Measurements from ENCODE around the gene SLC10A3.

The SLC10A3 gene

DNA sequence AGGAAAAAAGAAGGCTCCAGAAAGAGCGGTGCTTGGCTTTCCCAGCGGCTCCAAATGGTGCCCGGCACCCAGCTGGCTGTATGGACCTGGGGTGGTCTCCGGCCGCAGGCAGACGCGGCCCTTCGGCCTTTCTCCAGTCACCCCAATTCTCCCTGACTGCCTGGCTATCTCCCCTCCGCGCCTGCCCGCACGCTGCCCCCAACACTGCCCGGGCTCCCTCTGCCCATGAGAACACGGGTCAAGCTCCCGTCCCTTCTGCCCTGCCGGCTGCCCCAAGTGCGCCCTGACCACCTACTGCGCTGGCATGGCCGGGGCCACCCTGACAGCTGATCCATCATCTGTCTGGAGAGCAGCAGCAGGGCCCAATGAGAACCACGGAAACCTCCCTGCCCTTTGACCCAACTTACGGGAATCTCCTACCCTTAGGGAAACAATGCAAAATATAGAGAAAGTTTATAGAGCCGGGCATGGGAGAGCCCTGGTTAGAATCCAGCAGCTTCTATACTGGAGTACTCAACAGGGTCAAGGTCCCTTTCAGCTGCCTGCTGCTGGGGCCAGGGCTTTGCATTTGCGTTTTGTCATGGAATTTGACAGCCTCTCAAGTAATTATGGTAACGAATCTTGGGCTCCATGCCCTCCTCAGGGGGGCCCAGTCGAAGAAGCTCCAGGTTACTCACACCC is 26.8 kb upstream of the SLC10A3 start:
- TF ChIP-seq ZNF384 (IDR thresholded peaks at IDR 0.05) (no peak), CTBP1 (IDR thresholded peaks at IDR 0.05; ENCODE audit: borderline replicate concordance) (no peak), TARDBP (IDR thresholded peaks at IDR 0.05) (no peak), HDGF (IDR thresholded peaks at IDR 0.05; ENCODE audit: borderline replicate concordance) (no peak), BHLHE40 (IDR thresholded peaks at IDR 0.05; ENCODE audit: borderline replicate concordance) (no peak), SP1 (IDR thresholded peaks at IDR 0.05) (no peak), LEF1 (IDR thresholded peaks at IDR 0.05; ENCODE audit: borderline replicate concordance) (no peak), L3MBTL2 (conservative IDR thresholded peaks at IDR 0.05) (no peak), FOXM1 (IDR thresholded peaks at IDR 0.05; ENCODE audit: borderline replicate concordance) (no peak), ARNT (IDR thresholded peaks at IDR 0.05) (no peak), SUZ12 (IDR thresholded peaks at IDR 0.05) (no peak), ELF4 (IDR thresholded peaks at IDR 0.05) (no peak), NFRKB (IDR thresholded peaks at IDR 0.05) (no peak), FOXA1 (IDR thresholded peaks at IDR 0.05) (no peak), FOXK2 (IDR thresholded peaks at IDR 0.05) (no peak)
- TF ChIP-seq, protein P1, sequence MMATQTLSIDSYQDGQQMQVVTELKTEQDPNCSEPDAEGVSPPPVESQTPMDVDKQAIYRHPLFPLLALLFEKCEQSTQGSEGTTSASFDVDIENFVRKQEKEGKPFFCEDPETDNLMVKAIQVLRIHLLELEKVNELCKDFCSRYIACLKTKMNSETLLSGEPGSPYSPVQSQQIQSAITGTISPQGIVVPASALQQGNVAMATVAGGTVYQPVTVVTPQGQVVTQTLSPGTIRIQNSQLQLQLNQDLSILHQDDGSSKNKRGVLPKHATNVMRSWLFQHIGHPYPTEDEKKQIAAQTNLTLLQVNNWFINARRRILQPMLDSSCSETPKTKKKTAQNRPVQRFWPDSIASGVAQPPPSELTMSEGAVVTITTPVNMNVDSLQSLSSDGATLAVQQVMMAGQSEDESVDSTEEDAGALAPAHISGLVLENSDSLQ (IDR thresholded peaks at IDR 0.05) = no peak
- CTCF ChIA-PET = interaction anchor here (1.1 to 2.4 kb wide), 2 partner anchors 10 kb away, joined by 7 to 12 read pairs; no protein-coding TSS in a partner anchor
- POLR2A ChIA-PET = interaction anchor here (0.9 to 4.6 kb wide), 8 partner anchors 10 to 192 kb away, joined by 3 to 21 read pairs (median 4); partner anchors contain the start of gene SLC10A3
- DNase-seq (ENCODE audit: extremely low spot score) = no peak

DNA sequence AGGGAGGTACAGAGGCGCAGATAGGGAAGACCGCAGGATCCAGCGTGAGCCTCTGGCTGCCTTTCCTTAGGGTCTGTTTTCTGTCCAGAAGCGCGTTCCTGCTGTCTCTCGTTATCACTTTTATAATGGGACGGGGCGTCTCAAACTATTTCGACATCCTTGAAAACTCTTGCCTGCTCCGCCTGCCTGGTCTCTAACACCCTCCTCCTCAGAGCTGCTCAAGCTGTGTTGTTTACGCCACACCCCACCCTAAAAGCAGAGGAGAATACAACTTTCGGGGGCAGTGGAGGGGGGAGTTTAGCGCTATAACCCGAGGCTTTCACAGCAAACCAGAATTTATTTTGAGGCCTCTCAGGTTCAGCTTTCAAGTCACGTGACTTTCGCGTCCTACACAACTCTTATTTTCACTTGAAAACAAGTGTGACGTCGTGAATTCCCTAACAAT is 26.2 kb upstream of the SLC10A3 start:
- no peak for TF ChIP-seq HDGF (IDR thresholded peaks at IDR 0.05; ENCODE audit: borderline replicate concordance)
- TF ChIP-seq CTBP1 (IDR thresholded peaks at IDR 0.05; ENCODE audit: borderline replicate concordance) = no peak
- TF ChIP-seq SP1 (IDR thresholded peaks at IDR 0.05) = no peak
- TF ChIP-seq, protein P1 (IDR thresholded peaks at IDR 0.05) = no peak
- no peak for TF ChIP-seq TARDBP (IDR thresholded peaks at IDR 0.05)
- TF ChIP-seq ELF4 (IDR thresholded peaks at IDR 0.05) = no peak
- no peak for TF ChIP-seq FOXK2 (IDR thresholded peaks at IDR 0.05)
- TF ChIP-seq FOXM1 (IDR thresholded peaks at IDR 0.05; ENCODE audit: borderline replicate concordance) = no peak
- TF ChIP-seq FOXA1 (IDR thresholded peaks at IDR 0.05) = no peak
- TF ChIP-seq ARNT (IDR thresholded peaks at IDR 0.05) = no peak
- TF ChIP-seq LEF1 (IDR thresholded peaks at IDR 0.05; ENCODE audit: borderline replicate concordance) = no peak
- TF ChIP-seq NFRKB (IDR thresholded peaks at IDR 0.05) = no peak
- no peak for TF ChIP-seq ZNF384 (IDR thresholded peaks at IDR 0.05)
- TF ChIP-seq BHLHE40 (IDR thresholded peaks at IDR 0.05; ENCODE audit: borderline replicate concordance) = no peak
- DNase-seq (ENCODE audit: extremely low spot score) = no peak
- CTCF ChIA-PET = interaction anchor here (1.1 kb wide), 1 partner anchor 11 kb away, joined by 7 read pairs; no protein-coding TSS in a partner anchor
- POLR2A ChIA-PET = interaction anchor here (0.6 to 4.6 kb wide), 8 partner anchors 10 to 117 kb away, joined by 3 to 21 read pairs (median 4); partner anchors contain the start of genes LAGE3, PLXNA3 and SLC10A3

DNA sequence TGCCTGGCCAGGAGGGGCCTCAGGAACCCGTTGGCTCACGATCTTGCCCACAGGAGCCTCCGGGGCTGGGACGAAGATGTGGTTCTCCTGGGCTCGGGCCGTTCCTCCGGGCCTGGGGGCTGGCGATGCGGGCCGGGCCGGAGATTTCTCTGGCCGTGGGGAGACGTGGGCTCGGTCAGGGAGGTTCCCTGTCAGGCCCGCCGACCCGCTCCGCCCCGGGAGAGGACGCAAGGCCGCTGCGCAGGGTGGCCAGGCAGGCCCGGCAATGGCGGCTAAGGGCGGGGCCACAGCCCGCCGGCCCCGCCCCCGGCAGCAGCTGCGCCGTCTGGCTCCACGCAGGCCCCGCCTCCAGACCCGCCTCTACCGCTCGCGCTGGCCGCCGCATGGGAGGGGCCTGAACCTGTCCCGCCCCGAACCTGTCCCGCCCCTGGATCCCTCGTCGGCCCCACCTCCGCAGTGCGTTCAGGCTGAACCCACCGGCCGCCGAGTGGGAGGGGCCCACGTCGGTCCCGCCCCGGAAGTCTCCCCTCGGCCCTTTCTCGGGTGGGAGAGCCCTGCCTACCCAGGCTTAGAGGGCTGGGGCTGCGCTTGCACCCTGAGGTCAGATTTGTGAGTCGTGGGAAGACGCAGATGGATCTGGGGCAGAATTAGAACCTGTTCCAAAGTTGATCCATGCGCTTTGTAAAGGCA is 25.7 kb upstream of the SLC10A3 start, which contains the start of gene FAM3A:
Gene FAM3A, minus strand, starts transcription at position 267 of the 690 bp plus-strand sequence. CDS start 460 bp downstream, outside the sequence.
- DNase-seq (ENCODE audit: extremely low spot score) = peak; percentile 96
- no peak for TF ChIP-seq L3MBTL2 (conservative IDR thresholded peaks at IDR 0.05)
- ChIA-PET CTCF (interaction anchor here (1.1 kb wide), 1 partner anchor 11 kb away, joined by 7 read pairs; no protein-coding TSS in a partner anchor), POLR2A (interaction anchor here (0.6 to 4.6 kb wide), 7 partner anchors 9 to 117 kb away, joined by 3 to 21 read pairs (median 4); partner anchors contain the start of genes LAGE3, PLXNA3 and SLC10A3)

DNA sequence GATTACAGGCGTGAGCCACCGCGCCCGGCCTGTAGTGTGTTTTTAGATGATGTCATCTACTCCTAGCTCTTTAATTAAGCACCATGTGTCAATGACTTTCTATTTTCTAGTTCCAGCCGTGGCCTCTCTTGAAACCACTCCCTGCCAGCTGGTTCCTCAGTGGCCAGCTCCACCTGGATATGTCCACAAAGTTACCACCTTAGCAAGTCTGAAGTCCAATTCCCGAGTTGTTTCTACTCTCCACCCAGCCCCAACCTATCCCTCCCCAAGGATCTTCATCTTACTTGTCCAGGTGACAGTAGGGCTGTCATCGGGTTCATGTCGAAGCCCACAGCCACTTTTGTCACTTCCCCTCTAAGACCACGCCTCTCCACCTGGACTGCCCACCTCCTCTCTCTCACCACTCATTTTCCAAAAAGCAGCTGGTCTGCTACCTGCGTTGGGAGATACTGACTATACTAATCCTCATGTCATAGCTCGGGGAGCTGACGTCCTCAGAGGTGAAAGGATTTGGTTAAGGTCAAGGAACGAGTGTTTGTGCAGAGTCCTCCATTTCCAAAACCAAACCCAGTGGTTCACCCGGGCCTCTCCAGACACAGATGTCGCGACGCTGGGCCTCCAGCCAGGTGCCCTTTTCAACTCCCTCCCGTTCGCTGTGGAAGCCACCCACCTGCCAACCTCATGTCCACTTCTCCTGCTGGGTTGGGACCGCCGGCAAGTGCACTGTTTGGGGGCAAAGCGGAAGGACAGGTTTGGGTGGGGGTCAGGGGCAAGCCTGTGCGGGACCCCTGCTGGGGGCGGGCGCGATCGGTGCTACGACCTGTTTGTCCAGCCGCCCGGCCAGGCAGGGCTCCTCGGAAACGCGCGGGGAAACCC is 24.9 kb upstream of the SLC10A3 start:
- no peak for DNase-seq (ENCODE audit: extremely low spot score)
- POLR2A ChIA-PET = interaction anchor here (0.9 to 4.6 kb wide), 4 partner anchors 12 to 37 kb away, joined by 3 to 21 read pairs (median 6); partner anchors contain the start of genes LAGE3 and SLC10A3
- CTCF ChIA-PET = no interaction called here
- TF ChIP-seq LEF1 (IDR thresholded peaks at IDR 0.05; ENCODE audit: borderline replicate concordance) (no peak), ARNT (IDR thresholded peaks at IDR 0.05) (no peak), BHLHE40 (IDR thresholded peaks at IDR 0.05; ENCODE audit: borderline replicate concordance) (no peak), CTBP1 (IDR thresholded peaks at IDR 0.05; ENCODE audit: borderline replicate concordance) (no peak), NFRKB (IDR thresholded peaks at IDR 0.05) (no peak), TARDBP (IDR thresholded peaks at IDR 0.05) (no peak), FOXK2 (IDR thresholded peaks at IDR 0.05) (no peak)
- TF ChIP-seq, protein P1 (IDR thresholded peaks at IDR 0.05) = no peak

DNA sequence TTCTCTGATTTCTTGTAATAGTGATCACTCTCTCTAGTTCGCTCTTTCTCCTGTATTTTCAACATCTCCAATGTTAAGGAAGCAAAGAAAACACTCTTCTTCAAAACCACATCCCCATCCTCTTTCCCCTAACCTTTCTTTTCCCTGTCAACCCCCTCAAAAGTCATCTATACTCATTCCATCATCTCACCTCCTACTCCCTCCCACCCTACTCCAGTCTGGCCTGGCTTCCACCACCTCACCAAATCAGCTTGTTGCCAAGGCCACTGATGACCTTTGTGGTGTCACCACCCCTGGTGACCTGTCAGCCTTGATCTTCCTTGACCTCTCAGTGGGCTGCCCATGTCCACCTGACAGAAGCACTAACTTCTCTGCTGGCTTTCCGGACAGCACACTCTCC is 23.3 kb upstream of the SLC10A3 start:
- no peak for DNase-seq (ENCODE audit: extremely low spot score)
- TF ChIP-seq ARNT (IDR thresholded peaks at IDR 0.05) = no peak
- TF ChIP-seq ZNF384 (IDR thresholded peaks at IDR 0.05) = no peak
- TF ChIP-seq NFRKB (IDR thresholded peaks at IDR 0.05) = no peak
- no peak for TF ChIP-seq FOXA1 (IDR thresholded peaks at IDR 0.05)
- no peak for TF ChIP-seq TARDBP (IDR thresholded peaks at IDR 0.05)
- no peak for TF ChIP-seq ELF4 (IDR thresholded peaks at IDR 0.05)
- ChIA-PET CTCF (no interaction called here), POLR2A (interaction anchor here (4.6 kb wide), 1 partner anchor 24 kb away, joined by 21 read pairs; the partner anchor contains the start of gene SLC10A3)

Data from HEK293T (cell line).